Astrocyte of the spinal cord (primary cell): ENCODE measurements around the gene MYO7B.

Source experiments
- DNase-seq: peaks from one replicate; pipeline ENCODE4 v3.0.0; 2011; ENCODE audit warnings: low read depth, low spot score
- H3K4me3 ChIP-seq: 2 replicates; pipeline ENCODE4 v1.5.1; 2011; ENCODE audit warnings: low read depth, mild to moderate bottlenecking, low read length, moderate library complexity
- CTCF ChIP-seq: IDR thresholded peaks from 2 replicates; pipeline ENCODE4 v1.5.1; 2012; ENCODE audit warnings: low read depth, mild to moderate bottlenecking, low read length, inconsistent platforms
- in situ Hi-C: cut with HindIII; loops from 2 replicates; pipeline ENCODE4 v1.10.0; 2017; ENCODE audit warnings: low sequenced_read_pairs

Gene MYO7B

GRCh38 chr2:127683757-127684156 lies 148.3 kb downstream of the MYO7B start:
- in situ Hi-C loops, result no loop called here
- TF ChIP-seq CTCF, result no peak
- no peak overlapping the region for H3K4me3 ChIP-seq
- DNase-seq, result no peak

- H3K4me3 ChIP-seq, result no peak overlapping the region
- TF ChIP-seq CTCF, result no peak
- in situ Hi-C loops, result no loop called here
- no peak for DNase-seq
These were observed 150.1 kb downstream of the MYO7B start for GRCh38 chr2:127685410-127686080.
